ENCODE data around the gene C1D. TPM values are rescaled to one million over a fixed set of nuclear protein-coding genes. Genes with fewer than 3 reads are reported as not detected.

C1D gene
- total RNA-seq = 10 to 100 TPM; 25.0 to 36.8 (median 33.7) TPM

- DNase-seq (ENCODE audit: low spot score) = peak; percentile 90
- TF ChIP-seq, protein P1, sequence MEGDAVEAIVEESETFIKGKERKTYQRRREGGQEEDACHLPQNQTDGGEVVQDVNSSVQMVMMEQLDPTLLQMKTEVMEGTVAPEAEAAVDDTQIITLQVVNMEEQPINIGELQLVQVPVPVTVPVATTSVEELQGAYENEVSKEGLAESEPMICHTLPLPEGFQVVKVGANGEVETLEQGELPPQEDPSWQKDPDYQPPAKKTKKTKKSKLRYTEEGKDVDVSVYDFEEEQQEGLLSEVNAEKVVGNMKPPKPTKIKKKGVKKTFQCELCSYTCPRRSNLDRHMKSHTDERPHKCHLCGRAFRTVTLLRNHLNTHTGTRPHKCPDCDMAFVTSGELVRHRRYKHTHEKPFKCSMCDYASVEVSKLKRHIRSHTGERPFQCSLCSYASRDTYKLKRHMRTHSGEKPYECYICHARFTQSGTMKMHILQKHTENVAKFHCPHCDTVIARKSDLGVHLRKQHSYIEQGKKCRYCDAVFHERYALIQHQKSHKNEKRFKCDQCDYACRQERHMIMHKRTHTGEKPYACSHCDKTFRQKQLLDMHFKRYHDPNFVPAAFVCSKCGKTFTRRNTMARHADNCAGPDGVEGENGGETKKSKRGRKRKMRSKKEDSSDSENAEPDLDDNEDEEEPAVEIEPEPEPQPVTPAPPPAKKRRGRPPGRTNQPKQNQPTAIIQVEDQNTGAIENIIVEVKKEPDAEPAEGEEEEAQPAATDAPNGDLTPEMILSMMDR (IDR thresholded peaks at IDR 0.05) = no peak
- ATAC-seq (ENCODE audit: low FRiP score) = peak; percentile 95
These were observed at the start of gene C1D for GRCh38 chr2:68062680-68063387. C1D (minus strand) TSS chr2:68063004; CDS start chr2:68047310, 15,694 bp downstream.

GRCh38 chr2:68110102-68110501 is 47.3 kb upstream of the C1D start:
- DNase-seq (ENCODE audit: low spot score) (no peak), ATAC-seq (ENCODE audit: low FRiP score) (no peak)
- TF ChIP-seq, protein P1 (IDR thresholded peaks at IDR 0.05) = no peak

DNA sequence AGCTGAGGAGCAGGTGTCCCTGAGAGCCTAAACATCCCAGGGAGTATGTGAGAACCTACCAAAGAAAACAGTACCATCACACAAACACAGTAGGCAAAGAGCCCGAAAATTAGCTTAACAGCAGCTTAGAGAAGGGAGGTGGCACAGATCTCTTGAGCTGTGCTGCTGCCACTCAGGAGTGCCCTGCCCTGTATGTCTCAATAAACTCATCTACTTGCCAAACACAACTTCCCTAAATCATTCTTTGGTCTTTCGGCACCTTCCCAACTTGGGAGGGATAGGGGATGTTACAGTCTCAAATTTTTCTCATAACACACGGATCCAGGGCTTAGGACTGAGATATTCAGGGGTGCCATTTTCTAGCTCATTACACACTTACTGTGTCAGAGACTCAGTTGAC is 45.3 kb upstream of the C1D start:
- TF ChIP-seq, protein P1 (IDR thresholded peaks at IDR 0.05) = no peak
- no peak for DNase-seq (ENCODE audit: low spot score)
- ATAC-seq (ENCODE audit: low FRiP score) = no peak

DNA sequence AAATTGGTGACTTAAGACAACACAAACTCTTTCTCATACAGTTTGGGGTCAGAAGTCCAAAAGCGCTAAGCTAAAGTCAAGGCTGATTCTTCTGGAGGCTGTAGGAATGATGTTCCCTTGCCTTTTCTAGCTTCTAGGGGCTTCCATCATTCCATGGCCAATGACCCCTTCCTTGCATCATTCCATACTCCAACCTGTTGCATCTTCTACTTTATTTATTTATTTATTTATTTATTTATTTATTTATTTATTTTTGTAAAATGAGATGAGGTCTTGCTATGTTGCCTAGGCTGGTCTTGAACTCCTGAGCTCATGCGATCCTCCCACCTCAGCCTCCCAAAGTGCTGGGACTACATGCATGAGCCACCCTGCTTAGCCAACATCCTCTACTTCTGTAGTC is 44.7 kb upstream of the C1D start:
- DNase-seq (ENCODE audit: low spot score) = no peak
- TF ChIP-seq, protein P1 (IDR thresholded peaks at IDR 0.05) = no peak
- ATAC-seq (ENCODE audit: low FRiP score) = no peak

DNA sequence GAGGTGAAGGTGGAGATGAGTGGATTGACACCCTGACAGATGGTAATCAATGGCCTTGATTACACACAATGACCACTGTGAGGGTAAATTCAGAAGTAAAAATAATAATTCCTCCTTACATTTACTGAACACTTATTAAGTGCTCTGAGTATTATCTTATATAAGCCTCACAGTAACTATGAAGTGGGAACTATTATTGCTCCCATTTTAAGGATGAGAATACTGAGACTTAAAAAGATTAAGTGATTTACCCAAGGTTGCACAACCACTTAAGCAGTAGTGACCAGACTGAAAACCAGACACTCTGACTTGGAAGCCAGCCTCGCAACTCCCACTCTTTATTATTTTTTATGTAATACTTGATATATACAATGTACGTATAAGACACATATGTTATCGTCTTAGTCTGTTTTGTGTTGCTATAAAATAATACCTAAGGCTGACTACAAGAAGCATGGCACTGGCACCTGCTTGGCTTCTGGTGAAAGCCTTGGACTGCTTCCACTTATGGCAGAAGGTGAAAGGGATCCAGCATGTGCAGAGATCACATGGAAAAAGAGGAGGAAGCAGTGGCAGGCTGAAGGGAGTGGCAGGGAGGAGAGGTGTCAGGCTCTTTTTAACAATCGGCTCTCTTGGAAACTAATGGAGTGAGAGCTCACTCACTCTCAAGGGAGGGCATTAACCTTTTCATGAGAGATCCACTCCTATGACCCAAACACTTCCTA is 41.5 kb upstream of the C1D start:
- TF ChIP-seq, protein P1 (IDR thresholded peaks at IDR 0.05) = no peak
- DNase-seq (ENCODE audit: low spot score) (no peak), ATAC-seq (ENCODE audit: low FRiP score) (no peak)

- no peak for DNase-seq (ENCODE audit: low spot score)
- TF ChIP-seq, protein P1 (IDR thresholded peaks at IDR 0.05) = no peak
- no peak for ATAC-seq (ENCODE audit: low FRiP score)
These were observed 40.9 kb upstream of the C1D start for GRCh38 chr2:68103709-68104055.

Measured in omental fat pad (tissue), 4 donors.